Stimulated activated CD8-positive, alpha-beta memory T cell treated with anti-CD3 and anti-CD28 coated beads, Interleukin-7, amount 100 ng/mL, for 4 hours (primary cell): ENCODE measurements around the gene VPS35.
A peak's percentile ranks its signal among the peaks of the same experiment; 100 is the strongest.
"Not testable (repeated sequence)": the region's sequence is repeated elsewhere in the genome, so short reads cannot be mapped to it uniquely, and the experiment has no call there.

Source experiments
- DNase-seq, 2 donors: peaks; one replicate each; pipeline ENCODE4 v3.0.0-alpha.2; 2020; ENCODE audit warnings: low read depth in 2 of 2

Gene VPS35

DNA sequence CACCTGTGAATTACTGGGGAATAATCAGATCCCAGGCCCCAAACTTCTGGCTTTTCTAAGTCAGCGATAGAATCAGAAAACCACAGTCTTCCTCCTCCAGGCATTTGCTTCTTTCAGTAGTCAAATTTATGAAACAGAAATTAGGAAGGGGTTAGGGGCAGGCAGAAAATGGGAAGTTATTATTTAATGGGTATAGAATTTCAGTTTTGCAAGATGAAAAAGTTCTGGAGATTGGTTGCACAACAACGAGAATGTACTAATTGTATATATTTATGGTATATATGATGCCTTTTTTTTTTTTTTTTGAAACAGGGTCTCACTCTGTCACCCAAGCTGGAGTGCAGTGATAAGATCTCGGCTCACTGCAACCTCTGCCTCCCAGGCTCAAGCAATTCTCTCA is 23.9 kb upstream of the VPS35 start:
- no peak for DNase-seq

- DNase-seq: no peak
Measured at GRCh38 chr16:46711106-46712058, 22.4 kb upstream of the VPS35 start.

DNA sequence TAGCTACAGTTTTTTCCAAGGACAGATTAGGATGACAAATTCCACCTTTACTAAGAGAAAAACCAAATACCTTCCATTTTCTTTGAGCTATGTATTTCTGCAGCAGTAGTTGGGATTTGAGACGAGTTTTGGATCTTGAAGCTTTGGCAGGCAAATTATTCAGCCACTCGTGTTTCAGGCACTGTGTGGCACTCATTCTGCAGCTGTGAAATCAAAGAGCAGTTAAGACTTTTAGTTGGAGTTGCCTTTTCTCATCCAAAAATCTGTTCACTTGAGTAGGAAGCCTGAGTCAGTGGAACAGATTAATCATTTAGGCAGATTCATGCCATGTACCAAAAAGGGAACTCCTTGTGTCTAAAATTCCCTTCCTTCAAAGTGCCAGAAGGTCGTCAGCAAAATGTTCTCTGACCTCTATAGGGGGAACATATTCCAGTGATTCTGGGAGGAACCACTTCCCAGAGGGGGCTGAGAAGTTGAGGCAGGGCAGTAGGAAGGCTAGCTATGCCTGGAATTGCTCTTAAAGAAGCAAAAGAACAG is 20.6 kb upstream of the VPS35 start:
- no peak for DNase-seq

GRCh38 chr16:46706642-46707041 is 17.7 kb upstream of the VPS35 start:
- DNase-seq: no peak

DNA sequence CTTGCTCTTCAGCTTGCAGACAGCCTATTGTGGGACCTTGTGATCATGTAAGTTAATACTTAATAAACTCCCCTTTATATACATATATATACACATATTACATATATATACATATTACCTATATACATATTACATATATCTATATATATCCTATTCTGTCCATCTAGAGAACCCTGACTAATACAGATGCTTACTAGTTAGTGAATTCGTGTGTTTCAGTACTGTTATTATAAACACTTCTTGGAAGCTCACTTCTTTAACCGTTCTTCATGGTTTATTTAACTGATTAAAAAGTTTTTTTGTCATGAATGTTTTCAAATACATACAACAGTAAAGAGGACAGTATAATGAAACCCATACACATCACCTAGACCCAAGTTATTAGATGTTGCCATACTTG is 13.1 kb upstream of the VPS35 start:
- DNase-seq: no peak

DNA sequence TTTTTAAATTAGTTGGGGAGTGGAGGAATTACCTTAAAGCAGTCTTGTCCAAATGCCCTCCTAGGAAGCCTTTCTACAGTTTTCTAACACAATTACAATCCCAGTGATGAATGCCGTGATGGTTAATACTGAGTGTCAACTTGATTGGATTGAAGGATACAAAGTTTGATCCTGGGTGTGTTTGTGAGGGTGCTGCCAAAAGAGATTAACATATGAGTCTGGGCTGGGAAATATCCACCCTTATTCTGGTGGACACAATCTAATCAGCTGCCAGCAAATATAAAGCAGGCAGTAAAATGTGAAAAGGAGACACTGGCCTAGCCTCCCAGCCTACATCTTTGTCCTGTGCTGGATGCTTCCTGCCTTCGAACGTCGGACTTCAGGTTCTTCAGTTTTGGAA is 12.6 kb upstream of the VPS35 start:
- DNase-seq: no peak

DNA sequence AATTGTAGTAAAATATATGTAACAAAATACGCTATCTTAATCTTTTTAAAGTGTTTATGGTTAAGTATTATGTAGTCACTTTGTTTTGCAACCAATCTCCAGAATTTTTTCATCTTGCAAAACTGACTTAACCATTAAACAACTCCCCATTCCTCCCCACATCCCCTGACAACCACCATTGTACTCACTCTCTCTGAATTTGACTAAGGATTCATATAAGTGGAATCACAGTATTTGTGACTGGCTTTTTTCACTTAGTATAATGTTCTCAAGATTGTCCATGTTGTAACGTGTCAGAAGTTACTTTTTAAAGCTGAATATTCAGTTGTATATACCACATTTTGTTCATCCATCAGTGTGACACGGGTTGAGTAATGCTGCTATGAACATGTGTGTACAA is 11.1 kb upstream of the VPS35 start:
- no peak for DNase-seq

DNA sequence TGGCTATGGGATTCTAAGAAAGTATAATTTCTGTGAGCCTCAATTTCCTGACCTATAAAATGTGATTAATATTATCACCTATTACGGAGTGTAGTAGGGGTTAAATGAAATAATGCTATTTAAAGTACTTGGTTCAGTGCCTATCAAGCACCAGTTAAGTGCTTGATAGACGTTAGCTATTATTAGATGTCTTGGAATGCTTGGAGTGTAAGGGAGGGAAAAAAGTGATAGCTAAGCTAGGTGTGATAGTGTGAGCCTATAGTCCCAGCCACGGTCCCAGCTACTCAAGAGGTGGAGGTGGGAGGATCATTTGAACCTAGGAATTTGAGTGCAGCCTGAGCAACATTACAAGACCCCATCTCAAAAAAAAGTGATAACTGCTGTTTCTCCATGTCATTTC is 8.0 kb upstream of the VPS35 start:
- no peak for DNase-seq

DNA sequence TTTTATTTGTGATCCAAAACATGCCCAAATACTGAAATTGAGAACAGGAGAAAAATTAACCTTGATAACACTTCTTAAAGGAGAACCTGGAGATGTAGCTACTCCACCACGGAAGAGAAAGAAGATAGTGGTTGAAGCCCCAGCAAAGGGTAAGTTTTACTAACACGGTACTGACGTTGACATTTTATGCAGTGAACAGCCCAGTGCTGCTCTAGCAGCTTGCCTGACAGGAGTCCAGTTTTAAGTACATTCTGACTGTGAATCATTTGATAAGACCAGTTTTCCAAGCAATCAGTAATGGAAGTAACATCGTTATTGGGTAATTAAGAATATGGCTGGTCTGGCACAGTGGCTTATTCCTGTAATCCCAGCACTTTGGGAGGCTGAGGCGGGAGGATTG is 7.0 kb upstream of the VPS35 start:
- DNase-seq: no peak

DNA sequence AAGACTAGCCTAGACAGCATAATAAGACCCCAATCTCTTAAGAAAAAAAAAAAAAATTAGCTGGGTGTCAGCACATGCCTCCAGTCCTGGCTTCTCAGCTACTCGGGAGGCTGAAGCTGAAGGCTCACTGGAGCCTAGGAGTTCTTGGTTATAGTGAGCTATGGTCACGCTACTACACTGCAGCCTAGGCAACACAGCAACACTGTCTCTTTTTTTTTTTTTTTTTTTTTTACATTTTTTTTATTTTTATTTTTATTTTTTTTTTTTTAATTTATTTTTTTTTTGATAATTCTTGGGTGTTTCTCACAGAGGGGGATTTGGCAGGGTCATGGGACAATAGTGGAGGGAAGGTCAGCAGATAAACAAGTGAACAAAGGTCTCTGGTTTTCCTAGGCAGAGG is 4.6 kb upstream of the VPS35 start:
- DNase-seq: no peak

DNA sequence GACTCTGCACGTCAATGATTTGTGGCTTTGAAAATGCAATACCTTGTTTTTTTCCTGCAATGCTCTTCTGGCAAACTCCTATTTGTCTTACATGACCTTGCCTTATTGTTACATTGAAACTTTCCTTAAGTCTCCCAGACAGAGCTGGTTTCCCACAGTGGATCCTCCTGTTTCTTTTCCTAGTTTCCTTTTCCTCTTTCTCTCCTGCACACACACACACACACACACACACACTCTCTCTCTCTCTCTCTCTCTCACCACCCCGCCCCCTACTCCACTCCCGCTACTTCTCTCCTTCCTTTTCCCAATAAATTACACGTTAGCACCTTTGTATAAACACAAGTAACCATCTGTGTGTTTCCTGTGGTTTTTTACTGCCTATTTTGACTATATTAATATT is 2.7 kb upstream of the VPS35 start:
- no peak for DNase-seq

GRCh38 chr16:46690281-46691178 is 1.6 kb upstream of the VPS35 start:
- DNase-seq: no peak

DNA sequence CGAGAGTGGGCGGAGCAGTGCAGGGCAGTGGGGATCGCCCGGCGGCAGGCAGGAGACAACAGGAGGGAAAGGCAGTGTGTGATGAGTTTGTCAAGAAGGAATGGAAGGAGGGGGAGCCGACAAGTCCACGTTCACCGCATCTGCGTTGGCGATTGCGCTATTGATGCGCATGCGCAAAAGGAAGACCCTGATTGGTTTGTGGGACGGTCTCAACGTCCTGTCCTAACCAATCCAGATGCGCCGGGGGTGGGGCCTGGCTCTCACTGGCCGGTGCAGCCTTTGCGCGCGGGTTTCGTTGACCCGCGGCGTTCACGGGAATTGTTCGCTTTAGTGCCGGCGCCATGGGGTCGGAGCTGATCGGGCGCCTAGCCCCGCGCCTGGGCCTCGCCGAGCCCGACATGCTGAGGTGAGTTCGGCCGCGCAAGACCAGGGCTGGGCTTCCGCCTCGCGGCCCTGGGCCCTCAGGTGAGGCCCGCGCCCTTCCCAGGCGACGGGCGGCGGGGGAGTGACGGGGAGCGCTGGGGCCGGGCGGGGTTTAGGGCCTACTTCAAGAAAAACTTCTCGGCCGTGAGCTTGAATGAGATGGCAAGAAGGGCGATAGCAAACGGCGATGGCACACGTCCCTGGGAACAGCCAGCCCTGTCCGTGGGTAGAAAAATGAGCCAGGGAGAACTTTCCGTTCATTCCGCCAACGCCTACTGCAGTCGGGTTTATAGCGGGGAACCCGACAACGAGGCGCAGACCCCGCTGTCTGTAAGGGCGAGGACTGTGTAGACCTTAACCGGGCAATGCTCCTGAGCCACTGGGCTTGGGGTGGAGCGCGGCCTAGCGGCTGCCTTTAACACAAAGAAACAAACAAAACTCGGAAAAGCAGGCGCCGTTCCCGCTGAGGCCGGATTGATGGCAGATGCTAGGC is 645 bp upstream of the VPS35 start, which contains the start of gene ORC6:
Gene ORC6, plus strand, starts transcription at position 295 of the 916 bp plus-strand sequence. Its CDS starts 47 bp downstream, at position 342.
- peak; percentile 94 to 95 for DNase-seq

DNA sequence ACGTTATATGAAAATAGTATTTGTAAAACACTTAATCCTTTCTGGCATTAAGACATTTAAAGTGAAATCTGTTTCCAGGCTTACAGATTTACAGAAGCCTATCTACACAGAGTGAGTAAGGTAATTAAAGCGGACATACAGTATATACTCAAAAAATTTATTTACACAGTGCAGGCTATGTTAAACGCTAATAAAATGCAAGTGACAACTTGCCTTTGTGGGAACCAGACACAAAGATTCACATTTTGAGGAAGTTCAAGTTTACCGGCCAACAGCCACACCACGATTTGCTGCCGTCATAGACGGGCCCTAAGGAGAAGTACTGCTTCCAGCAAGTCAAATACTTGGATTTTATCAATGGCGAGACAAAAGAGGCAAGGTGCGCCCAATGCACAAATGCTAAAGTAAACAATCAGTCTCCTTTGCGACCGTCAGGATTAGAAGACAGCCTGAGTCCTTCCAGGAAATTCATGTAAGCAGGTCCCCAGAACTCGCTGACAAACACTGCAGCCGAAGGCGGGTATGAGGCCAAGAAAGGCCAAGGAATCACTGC is 801 bp downstream of the VPS35 start:
- DNase-seq: no peak

- no peak for DNase-seq
Measured at GRCh38 chr16:46687486-46687885, 1.5 kb downstream of the VPS35 start.

DNA sequence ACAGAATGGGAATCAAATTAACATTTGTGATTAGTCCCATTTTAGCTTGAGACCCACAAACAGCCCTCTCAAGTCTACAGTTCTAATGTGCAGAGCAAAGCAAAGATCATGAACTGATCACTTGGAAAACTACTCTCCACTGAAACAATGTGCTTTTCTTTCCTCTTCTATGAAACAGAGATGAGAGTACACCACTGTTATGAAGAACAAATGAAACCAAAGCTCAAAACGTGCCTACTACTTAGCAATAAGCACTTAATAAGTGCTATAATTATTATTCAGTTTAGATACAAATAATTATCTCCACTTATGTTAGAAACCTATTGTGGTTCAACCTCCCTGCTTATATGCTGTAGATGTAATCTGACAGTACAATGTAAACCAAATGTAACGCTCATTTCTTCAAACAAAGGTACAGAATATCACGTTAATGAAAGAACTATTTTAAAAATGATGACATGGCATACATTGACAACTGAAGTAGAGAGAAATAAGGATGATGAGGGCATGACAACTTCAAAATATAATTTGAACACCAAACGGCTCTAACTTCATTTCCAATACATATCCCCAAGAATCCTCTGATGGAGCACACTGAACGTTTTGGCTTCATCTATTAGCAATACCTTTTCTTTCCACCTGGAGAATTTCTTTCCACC is 2.0 kb downstream of the VPS35 start:
- DNase-seq: no peak

DNA sequence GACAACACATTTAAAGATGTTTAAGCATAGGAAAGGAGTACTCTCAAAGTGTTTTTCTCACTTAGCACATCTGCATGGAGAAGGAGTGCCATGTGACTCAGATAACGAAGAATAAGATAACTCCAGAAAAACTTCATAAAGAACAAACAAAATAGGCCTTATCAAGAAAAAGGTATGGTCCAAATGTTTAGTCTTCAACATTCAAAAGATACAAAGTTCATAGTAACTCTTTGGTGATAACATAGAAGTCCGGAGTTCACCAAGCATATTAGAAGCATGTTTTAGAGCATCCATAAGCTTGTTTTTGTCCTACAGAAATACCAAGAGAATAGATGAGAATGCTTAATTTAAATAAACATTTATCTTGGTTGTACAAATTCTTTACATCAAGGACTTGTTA is 7.1 kb downstream of the VPS35 start:
- not testable (repeated sequence) for DNase-seq

- not testable (repeated sequence) for DNase-seq
Measured at GRCh38 chr16:46677943-46678342, 11.0 kb downstream of the VPS35 start.

DNA sequence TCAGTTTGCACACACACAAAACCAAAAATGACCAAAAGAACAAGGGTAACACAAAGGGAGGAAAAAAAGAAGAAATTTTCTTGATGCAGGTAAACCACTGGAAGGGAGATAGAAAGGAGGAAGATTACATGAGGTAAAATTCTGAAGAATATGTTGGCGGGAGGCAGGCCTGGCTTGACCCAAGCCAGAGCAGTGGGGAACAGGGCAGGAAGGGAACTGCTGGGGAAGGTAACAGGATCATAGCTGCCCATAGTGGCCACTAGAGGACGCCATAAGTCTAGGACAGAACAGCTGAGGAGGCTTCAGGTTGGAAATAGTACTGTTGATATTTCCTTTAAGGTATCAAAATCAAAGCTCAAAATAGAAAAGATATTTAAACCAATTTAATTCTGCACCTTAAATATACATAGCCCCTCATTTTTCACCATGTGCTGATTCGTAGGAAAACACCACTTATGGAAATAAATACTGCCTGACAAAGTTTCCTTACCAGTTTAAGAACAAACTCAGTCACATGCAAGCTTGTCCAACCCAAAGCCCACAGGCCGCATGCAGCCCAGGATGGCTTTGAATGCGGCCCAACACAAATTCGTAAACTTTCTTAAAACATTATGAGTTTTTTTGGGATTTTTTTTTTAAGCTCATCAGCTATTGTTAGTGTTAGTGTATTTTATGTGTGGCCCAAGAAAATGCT is 15.5 kb downstream of the VPS35 start:
- DNase-seq: peak; percentile 11 to 13

- no peak for DNase-seq
Measured at GRCh38 chr16:46662123-46662522, 26.9 kb downstream of the VPS35 start.
